ENCODE results near the gene MCUR1. TPM values are rescaled to one million over a fixed set of nuclear protein-coding genes. Genes with fewer than 3 reads are reported as not detected.

Gene MCUR1
- total RNA-seq, 1 experiment from 2014 or later: 33.1 TPM

- Histone ChIP-seq H3K36me3 (ENCODE audit: control insufficient read depth, insufficient read depth, low read length) (no peaks in the 10 kb centered on the region), H3K27ac (ENCODE audit: low read length) (no peak overlapping the region), H3K9me3 (ENCODE audit: control insufficient read depth, insufficient read depth, low read depth, low read length) (no peaks in the 10 kb centered on the region), H3K4me1 (ENCODE audit: control insufficient read depth, insufficient read depth, low read length) (no peaks in the 10 kb centered on the region), H3K4me3 (ENCODE audit: low read depth in 2 of 2, low read length in 2 of 2) (no peak overlapping the region), H3K27me3 (ENCODE audit: control insufficient read depth, insufficient read depth, low read length) (no peaks in the 10 kb centered on the region)
- no TSS peak for BruUV-seq (replicated peaks)
- intact Hi-C loops (cut with micrococcal nuclease; ENCODE audit: unreplicated experiment) (no loop called here), in situ Hi-C loops (cut with HindIII; ENCODE audit: low pct_unique_long_range_greater_than_20kb, low sequenced_read_pairs) (no loop called here)
- POLR2A ChIA-PET: no interaction called here
- no peak for ATAC-seq
- CTCF ChIA-PET: no interaction called here
- no peak for DNase-seq (ENCODE audit: low read depth, low spot score)
- TF ChIP-seq POLR2AphosphoS5 (IDR thresholded peaks at IDR 0.05; ENCODE audit: low read depth, low read length): no peak
- 0 out of 2 replicates have a peak, but pooled peaks have one; percentile 13 for TF ChIP-seq CTCF (IDR thresholded peaks at IDR 0.05)
Observed at GRCh38 chr6:13767121-13767808, 47.1 kb downstream of the MCUR1 start.

- TF ChIP-seq POLR2AphosphoS5 (IDR thresholded peaks at IDR 0.05; ENCODE audit: low read depth, low read length) (no peak), CTCF (IDR thresholded peaks at IDR 0.05) (no peak), REST (IDR thresholded peaks at IDR 0.05; ENCODE audit: insufficient read depth in 1 of 2, low read depth in 2 of 2, low read length in 1 of 2) (no peak), SIN3A (IDR thresholded peaks at IDR 0.05; ENCODE audit: borderline replicate concordance, insufficient read depth, low read depth, low read length) (no peak), TCF7L2 (IDR thresholded peaks at IDR 0.05; ENCODE audit: low read depth, low read length) (no peak)
- DNase-seq (ENCODE audit: low read depth, low spot score): no peak
- H3K4me3 ChIP-seq (ENCODE audit: low read depth in 2 of 2, low read length in 2 of 2): no peak overlapping the region
- intact Hi-C loops (cut with micrococcal nuclease; ENCODE audit: unreplicated experiment) (no loop called here), in situ Hi-C loops (cut with HindIII; ENCODE audit: low pct_unique_long_range_greater_than_20kb, low sequenced_read_pairs) (no loop called here)
- no peaks in the 10 kb centered on the region for H3K27me3 ChIP-seq (ENCODE audit: control insufficient read depth, insufficient read depth, low read length)
- CTCF ChIA-PET: no interaction called here
- ATAC-seq: 0 out of 2 replicates have a peak, but pooled peaks have one; percentile 47
- POLR2A ChIA-PET: no interaction called here
- BruUV-seq (replicated peaks): no TSS peak
- no peaks in the 10 kb centered on the region for H3K4me1 ChIP-seq (ENCODE audit: control insufficient read depth, insufficient read depth, low read length)
- H3K9me3 ChIP-seq (ENCODE audit: control insufficient read depth, insufficient read depth, low read depth, low read length): no peaks in the 10 kb centered on the region
- H3K27ac ChIP-seq (ENCODE audit: low read length): no peak overlapping the region
- no peaks in the 10 kb centered on the region for H3K36me3 ChIP-seq (ENCODE audit: control insufficient read depth, insufficient read depth, low read length)
Observed at GRCh38 chr6:13766201-13766634, 48.1 kb downstream of the MCUR1 start.

Measured in Panc1 (cell line).